ENCODE data around the gene ARG1.

The ARG1 gene

DNA sequence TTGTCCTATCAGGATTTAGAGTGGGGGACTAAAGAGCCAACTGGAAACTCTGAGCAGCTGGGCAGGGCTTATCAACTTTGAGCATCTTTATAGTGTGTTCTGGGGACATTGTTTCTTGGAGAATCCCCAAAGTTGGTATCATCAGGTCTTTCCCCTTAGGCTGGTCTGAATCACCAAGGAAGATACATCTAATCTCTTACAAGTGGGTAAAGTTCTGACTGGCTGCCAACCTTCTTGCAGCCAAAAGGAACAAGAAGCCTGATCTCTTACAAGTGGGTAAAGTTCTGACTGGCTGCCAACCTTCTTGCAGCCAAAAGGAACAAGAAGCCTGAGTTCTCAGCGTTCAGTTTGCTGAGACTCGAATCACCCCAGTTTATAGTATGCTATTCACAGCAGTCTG is 56.6 kb downstream of the ARG1 start:
- no peak for DNase-seq (ENCODE audit: low read depth)

DNA sequence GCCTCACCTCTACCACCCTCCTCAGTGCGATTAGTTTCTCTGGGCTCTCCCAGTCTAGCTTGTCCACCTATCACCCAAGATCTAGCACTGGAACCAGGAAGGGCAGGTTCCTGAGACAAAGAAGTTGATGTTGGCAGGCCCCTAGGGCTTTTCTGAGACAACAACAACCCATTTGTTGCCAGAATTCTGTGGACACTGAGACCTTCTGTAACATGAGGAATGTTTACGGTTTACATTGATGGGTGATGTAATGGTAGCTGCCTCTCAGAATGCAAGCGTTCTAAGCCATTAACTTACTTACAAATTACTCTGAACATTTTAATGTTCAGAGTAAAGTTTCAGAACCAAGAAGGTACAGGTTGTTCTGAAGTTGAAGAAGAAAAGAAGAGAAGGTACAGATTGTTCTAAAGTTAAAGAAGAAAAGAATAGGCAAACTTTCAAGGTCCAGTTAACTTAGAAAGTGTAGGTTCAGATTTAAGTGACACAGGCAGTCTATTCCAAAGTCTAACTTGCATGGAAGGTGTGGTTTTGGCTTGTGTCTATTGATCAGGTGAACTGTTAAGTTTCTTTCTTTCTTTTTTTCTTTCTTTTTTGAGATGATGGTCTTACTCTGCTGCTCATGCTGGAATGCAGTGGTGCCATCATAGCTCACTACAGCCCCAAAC is 58.7 kb downstream of the ARG1 start:
- DNase-seq (ENCODE audit: low read depth): no peak
- TF ChIP-seq, protein P1, sequence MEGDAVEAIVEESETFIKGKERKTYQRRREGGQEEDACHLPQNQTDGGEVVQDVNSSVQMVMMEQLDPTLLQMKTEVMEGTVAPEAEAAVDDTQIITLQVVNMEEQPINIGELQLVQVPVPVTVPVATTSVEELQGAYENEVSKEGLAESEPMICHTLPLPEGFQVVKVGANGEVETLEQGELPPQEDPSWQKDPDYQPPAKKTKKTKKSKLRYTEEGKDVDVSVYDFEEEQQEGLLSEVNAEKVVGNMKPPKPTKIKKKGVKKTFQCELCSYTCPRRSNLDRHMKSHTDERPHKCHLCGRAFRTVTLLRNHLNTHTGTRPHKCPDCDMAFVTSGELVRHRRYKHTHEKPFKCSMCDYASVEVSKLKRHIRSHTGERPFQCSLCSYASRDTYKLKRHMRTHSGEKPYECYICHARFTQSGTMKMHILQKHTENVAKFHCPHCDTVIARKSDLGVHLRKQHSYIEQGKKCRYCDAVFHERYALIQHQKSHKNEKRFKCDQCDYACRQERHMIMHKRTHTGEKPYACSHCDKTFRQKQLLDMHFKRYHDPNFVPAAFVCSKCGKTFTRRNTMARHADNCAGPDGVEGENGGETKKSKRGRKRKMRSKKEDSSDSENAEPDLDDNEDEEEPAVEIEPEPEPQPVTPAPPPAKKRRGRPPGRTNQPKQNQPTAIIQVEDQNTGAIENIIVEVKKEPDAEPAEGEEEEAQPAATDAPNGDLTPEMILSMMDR (IDR thresholded peaks at IDR 0.05; ENCODE audit: low read length, missing control alignments): no peak
- H3K4me3 ChIP-seq (replicated peaks; ENCODE audit: low read depth, low read length): no peak overlapping the region

More for the DNA sequence above, 56.6 kb downstream of the ARG1 start:
- no peak overlapping the region for H3K4me3 ChIP-seq (replicated peaks; ENCODE audit: low read depth, low read length)
- TF ChIP-seq, protein P1 (IDR thresholded peaks at IDR 0.05; ENCODE audit: low read length, missing control alignments): no peak

All from fibroblast of pulmonary artery (primary cell).